Liver (tissue), 9 donors: ENCODE measurements around the gene KIT. TPM values are rescaled to one million over a fixed set of nuclear protein-coding genes. Genes with fewer than 3 reads are reported as not detected.

Experiments
- DNase-seq: peaks from one replicate; pipeline ENCODE4 v3.0.0-alpha.2; 2017; ENCODE audit warnings: low spot score
- H3K27ac ChIP-seq, 2 donors: one replicate each; pipeline ENCODE4 v1.7.0; 2013; ENCODE audit warnings: inconsistent platforms in 2 of 2, low read length in 2 of 2, control low read depth in 1 of 2, low read depth in 1 of 2, mild to moderate bottlenecking in 1 of 2
- H3K27me3 ChIP-seq, 4 donors: one replicate each; pipeline versions ENCODE4 v1.6.1 to v1.7.0; 2013; ENCODE audit warnings: low read length in 3 of 4, inconsistent platforms in 1 of 4, mild to moderate bottlenecking in 1 of 4, moderate library complexity in 1 of 4; ENCODE audit not compliant: control insufficient read depth in 4 of 4, insufficient read depth in 4 of 4
- H3K36me3 ChIP-seq, 4 donors: one replicate each; pipeline versions ENCODE4 v1.6.1 to v1.7.0; 2013; ENCODE audit warnings: low read length in 3 of 4, mild to moderate bottlenecking in 3 of 4, low read depth in 1 of 4, moderate library complexity in 1 of 4; ENCODE audit not compliant: control insufficient read depth in 4 of 4, insufficient read depth in 3 of 4
- H3K4me1 ChIP-seq, 4 donors: one replicate each; pipeline versions ENCODE4 v1.6.1 to v1.7.0; 2013; ENCODE audit warnings: low read length in 3 of 4, mild to moderate bottlenecking in 3 of 4, moderate library complexity in 1 of 4; ENCODE audit not compliant: control insufficient read depth in 4 of 4, insufficient read depth in 4 of 4
- H3K4me3 ChIP-seq, 3 donors: one replicate each; pipeline versions ENCODE4 v1.6.1 to v1.7.0; 2013; ENCODE audit warnings: low read length in 3 of 3, control low read depth in 1 of 3, low read depth in 1 of 3, mild to moderate bottlenecking in 1 of 3
- H3K9ac ChIP-seq, 2 donors: one replicate each; pipeline ENCODE4 v1.7.0; 2013; ENCODE audit warnings: low read length in 2 of 2, mild to moderate bottlenecking in 2 of 2, moderate library complexity in 2 of 2, control low read depth in 1 of 2, low read depth in 1 of 2
- H3K9me3 ChIP-seq, 4 donors: one replicate each; pipeline versions ENCODE4 v1.6.1 to v1.7.0; 2013; ENCODE audit warnings: low read length in 3 of 4; ENCODE audit not compliant: control insufficient read depth in 4 of 4
- CTCF ChIP-seq: fragments of 150-350 bp; IDR thresholded peaks from 2 replicates; pipeline ENCODE4 v1.5.1; 2017; ENCODE audit warnings: improper control_type of control experiment, low read depth, low read length; ENCODE audit not compliant: missing input control
- EGR1 ChIP-seq, 2 donors: IDR thresholded peaks; 2 replicates each; pipeline ENCODE4 v1.6.1; 2016 to 2018; ENCODE audit warnings: antibody characterized with exemption in 2 of 2, low read depth in 2 of 2
- FOXA1 ChIP-seq: IDR thresholded peaks from 2 replicates; pipeline ENCODE4 v1.6.1; 2016; ENCODE audit warnings: antibody characterized with exemption
- FOXA2 ChIP-seq: IDR thresholded peaks from 2 replicates; pipeline ENCODE4 v1.6.1; 2016; ENCODE audit warnings: antibody characterized with exemption
- GABPA ChIP-seq, 2 donors: IDR thresholded peaks in 1 of 2; conservative IDR thresholded peaks in 1 of 2; 2 replicates each; pipeline ENCODE4 v1.6.1; 2016; ENCODE audit warnings: antibody characterized with exemption in 2 of 2, mild to moderate bottlenecking in 1 of 2, moderate library complexity in 1 of 2
- HNF4A ChIP-seq, 2 donors: conservative IDR thresholded peaks; 2 replicates each; pipeline ENCODE4 v1.6.1; 2016; ENCODE audit warnings: antibody characterized with exemption in 2 of 2, mild to moderate bottlenecking in 2 of 2
- HNF4G ChIP-seq: IDR thresholded peaks from 2 replicates; pipeline ENCODE4 v1.6.1; 2016; ENCODE audit warnings: antibody characterized with exemption
- JUND ChIP-seq, 2 donors: IDR thresholded peaks; 2 replicates each; pipeline ENCODE4 v1.6.1; 2016; ENCODE audit warnings: antibody characterized with exemption in 2 of 2
- MAX ChIP-seq: IDR thresholded peaks from 2 replicates; pipeline ENCODE4 v1.6.1; 2016; ENCODE audit warnings: antibody characterized with exemption
- NR2F2 ChIP-seq: IDR thresholded peaks from 2 replicates; pipeline ENCODE4 v1.6.1; 2016; ENCODE audit warnings: antibody characterized with exemption
- RAD21 ChIP-seq, 2 donors: IDR thresholded peaks; 2 replicates each; pipeline ENCODE4 v1.6.1; 2016; ENCODE audit warnings: antibody characterized with exemption in 2 of 2, mild to moderate bottlenecking in 2 of 2
- YY1 ChIP-seq: IDR thresholded peaks from 2 replicates; pipeline ENCODE4 v1.6.1; 2016; ENCODE audit warnings: antibody characterized with exemption, mild to moderate bottlenecking
- ZBTB33 ChIP-seq: IDR thresholded peaks from 2 replicates; pipeline ENCODE4 v1.6.1; 2016; ENCODE audit warnings: antibody characterized with exemption
- WGBS: extraction: QIAGEN DNeasy Blood & Tissue Kit; methylation state at CpG from one replicate; pipeline ENCODE4 v1.1.7; 2013; 5-methylcytosine and 5-hydroxymethylcytosine counted together
- polyA plus RNA-seq, 2 donors: library from polyadenylated mRNA; stranded (reverse) in 1 of 2; unstranded in 1 of 2; fragments of 200-250 nt in 1 of 2; fragments of >200 nt in 1 of 2; fragmentation: Nextera tagmentation in 1 of 2; extraction: Ambion mirVana in 1 of 2; gene quantifications; one replicate each; pipeline versions ENCODE4 v1.2.1 to v1.2.3, GENCODE V29; 2013 to 2015
- total RNA-seq, 2 donors: library from RNA; depleted of rRNA; stranded (reverse); fragments of >200 nt; gene quantifications; one replicate each; pipeline ENCODE4 v1.2.3, GENCODE V29; 2014
- donor health status: healthy.
- donor health status: healthy.
- donor health status: healthy.
- donor health status: healthy.
- donor health status: healthy.

Gene KIT
- total and polyA plus RNA-seq, 4 donors, result 0.06 to 5.5 (median 0.96) TPM

GRCh38 chr4:54654753-54655152, 3.0 kb upstream of the KIT start (continued):
- no peak for TF ChIP-seq CTCF
- TF ChIP-seq JUND (IDR thresholded peaks at IDR 0.05), result no peak
- TF ChIP-seq YY1, result no peak
- no peak for TF ChIP-seq ZBTB33

- DNase-seq, result no peak
- no peak for TF ChIP-seq HNF4A (conservative IDR thresholded peaks at IDR 0.05)
- TF ChIP-seq FOXA1, result no peak
- TF ChIP-seq NR2F2, result no peak
- H3K27ac ChIP-seq, result no peak overlapping the region
- peaks cover 0 to 10% (median 6%) of the 10 kb centered on the region in 4 donors for H3K27me3 ChIP-seq
- peaks cover 10 to 33% (median 22%) of the 10 kb centered on the region in 4 donors for H3K4me1 ChIP-seq
- H3K9ac ChIP-seq, result no peak overlapping the region
- peak overlapping the region in 1 of 3 donors; percentile 45 for H3K4me3 ChIP-seq
- H3K9me3 ChIP-seq, result no peaks in the 10 kb centered on the region
- 9% methylated on average over 26 of the region's 26 CpGs for WGBS
- no peaks in the 10 kb centered on the region for H3K36me3 ChIP-seq
Measured at GRCh38 chr4:54657185-54657550, 589 bp upstream of the KIT start.

- Histone ChIP-seq H3K9ac (no peak overlapping the region), H3K4me1 (peaks cover 10 to 33% (median 22%) of the 10 kb centered on the region in 4 donors), H3K36me3 (no peaks in the 10 kb centered on the region), H3K9me3 (no peaks in the 10 kb centered on the region), H3K4me3 (peak overlapping the region in 2 of 3 donors; percentile 45 to 57), H3K27me3 (peaks cover 0 to 10% (median 4%) of the 10 kb centered on the region in 4 donors), H3K27ac (no peak overlapping the region)
- TF ChIP-seq RAD21 (IDR thresholded peaks at IDR 0.05) (peak in 1 of 2 donors; percentile 50), ZBTB33 (no peak)
- DNase-seq, result peak; percentile 61
- WGBS, result 1% methylated on average over 81 of the region's 81 CpGs
Measured at GRCh38 chr4:54658252-54659093, 716 bp downstream of the KIT start.

GRCh38 chr4:54659313-54659712, 1.6 kb downstream of the KIT start:
- Histone ChIP-seq H3K36me3 (no peaks in the 10 kb centered on the region), H3K27ac (no peak overlapping the region), H3K27me3 (peaks cover 0 to 10% (median 3%) of the 10 kb centered on the region in 4 donors), H3K4me3 (peak overlapping the region in 2 of 3 donors; percentile 44 to 45), H3K9ac (no peak overlapping the region), H3K9me3 (no peaks in the 10 kb centered on the region), H3K4me1 (peaks cover 10 to 33% (median 22%) of the 10 kb centered on the region in 4 donors)
- 3% methylated on average over 14 of the region's 14 CpGs for WGBS
- no peak for DNase-seq
- no peak for TF ChIP-seq FOXA2
- TF ChIP-seq RAD21 (IDR thresholded peaks at IDR 0.05), result no peak
- no peak for TF ChIP-seq MAX
- no peak for TF ChIP-seq ZBTB33
- no peak for TF ChIP-seq EGR1 (IDR thresholded peaks at IDR 0.05; ENCODE audit: low read depth in 2 of 2)
- TF ChIP-seq GABPA (IDR thresholded peaks at IDR 0.05 in 1 of 2, conservative IDR thresholded peaks at IDR 0.05 in 1 of 2), result no peak
- no peak for TF ChIP-seq JUND (IDR thresholded peaks at IDR 0.05)
- no peak for TF ChIP-seq HNF4G
- no peak for TF ChIP-seq CTCF
